Measurements from ENCODE around the gene GPER1.

The GPER1 gene

DNA sequence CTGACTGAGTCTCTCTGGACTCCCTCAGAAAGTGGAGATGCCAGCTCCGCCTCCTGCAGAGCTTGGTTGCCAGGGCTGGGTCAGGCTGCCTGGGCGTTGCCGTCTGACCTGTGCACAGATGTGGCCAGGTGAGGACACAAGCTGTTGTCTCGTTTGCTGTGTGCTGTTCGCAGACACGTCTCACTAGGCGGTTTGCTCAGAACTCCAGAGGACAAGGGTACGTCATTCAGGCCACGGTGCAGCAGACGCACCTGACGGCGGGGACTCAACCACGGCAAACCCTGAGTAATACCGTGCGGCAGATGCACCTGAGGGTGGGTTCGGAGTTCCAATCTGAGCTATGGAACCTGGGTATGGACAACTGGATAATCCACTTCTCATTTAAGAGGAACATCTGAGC, 11.7 kb downstream of the GPER1 start:
- Mint-ChIP-seq H3K4me3 (no peak overlapping the region), H3K27ac (peak overlapping the region; percentile 69), H3K27me3 (ENCODE audit: low read depth, poor library complexity) (peaks cover 6% of the 10 kb centered on the region), H3K36me3 (ENCODE audit: low read depth) (peaks cover 26% of the 10 kb centered on the region), H3K9me3 (peaks cover 14% of the 10 kb centered on the region), H3K4me1 (peaks cover 73% of the 10 kb centered on the region)
- TF ChIP-seq, protein P1, sequence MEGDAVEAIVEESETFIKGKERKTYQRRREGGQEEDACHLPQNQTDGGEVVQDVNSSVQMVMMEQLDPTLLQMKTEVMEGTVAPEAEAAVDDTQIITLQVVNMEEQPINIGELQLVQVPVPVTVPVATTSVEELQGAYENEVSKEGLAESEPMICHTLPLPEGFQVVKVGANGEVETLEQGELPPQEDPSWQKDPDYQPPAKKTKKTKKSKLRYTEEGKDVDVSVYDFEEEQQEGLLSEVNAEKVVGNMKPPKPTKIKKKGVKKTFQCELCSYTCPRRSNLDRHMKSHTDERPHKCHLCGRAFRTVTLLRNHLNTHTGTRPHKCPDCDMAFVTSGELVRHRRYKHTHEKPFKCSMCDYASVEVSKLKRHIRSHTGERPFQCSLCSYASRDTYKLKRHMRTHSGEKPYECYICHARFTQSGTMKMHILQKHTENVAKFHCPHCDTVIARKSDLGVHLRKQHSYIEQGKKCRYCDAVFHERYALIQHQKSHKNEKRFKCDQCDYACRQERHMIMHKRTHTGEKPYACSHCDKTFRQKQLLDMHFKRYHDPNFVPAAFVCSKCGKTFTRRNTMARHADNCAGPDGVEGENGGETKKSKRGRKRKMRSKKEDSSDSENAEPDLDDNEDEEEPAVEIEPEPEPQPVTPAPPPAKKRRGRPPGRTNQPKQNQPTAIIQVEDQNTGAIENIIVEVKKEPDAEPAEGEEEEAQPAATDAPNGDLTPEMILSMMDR (IDR thresholded peaks at IDR 0.05) = no peak
- no peak for DNase-seq

DNA sequence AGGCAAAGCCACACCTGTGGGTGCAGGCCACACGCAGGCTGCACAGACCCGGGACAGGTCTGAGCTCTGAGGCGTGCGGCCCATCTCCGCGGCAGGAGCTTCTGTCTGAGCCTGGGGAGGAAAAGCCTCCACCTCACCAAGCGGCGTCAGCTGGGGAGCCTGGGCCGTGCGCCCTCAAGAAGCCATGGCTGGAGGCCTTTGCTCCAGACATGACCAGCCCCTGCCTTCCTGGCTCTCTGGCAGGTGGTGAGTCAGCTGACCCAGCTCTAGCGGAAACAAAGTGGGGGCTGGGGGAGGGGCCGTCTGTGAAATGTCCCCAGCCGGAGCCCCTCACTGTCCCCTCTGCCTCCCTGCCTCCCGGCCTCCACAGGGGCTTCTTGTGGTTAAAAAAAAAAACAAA, 12.5 kb downstream of the GPER1 start:
- Mint-ChIP-seq H3K27ac (no peak overlapping the region), H3K4me3 (no peak overlapping the region), H3K36me3 (ENCODE audit: low read depth) (peaks cover 25% of the 10 kb centered on the region), H3K27me3 (ENCODE audit: low read depth, poor library complexity) (peaks cover 6% of the 10 kb centered on the region), H3K4me1 (peaks cover 73% of the 10 kb centered on the region), H3K9me3 (peaks cover 14% of the 10 kb centered on the region)
- no peak for DNase-seq
- TF ChIP-seq, protein P1 (IDR thresholded peaks at IDR 0.05) = no peak

DNA sequence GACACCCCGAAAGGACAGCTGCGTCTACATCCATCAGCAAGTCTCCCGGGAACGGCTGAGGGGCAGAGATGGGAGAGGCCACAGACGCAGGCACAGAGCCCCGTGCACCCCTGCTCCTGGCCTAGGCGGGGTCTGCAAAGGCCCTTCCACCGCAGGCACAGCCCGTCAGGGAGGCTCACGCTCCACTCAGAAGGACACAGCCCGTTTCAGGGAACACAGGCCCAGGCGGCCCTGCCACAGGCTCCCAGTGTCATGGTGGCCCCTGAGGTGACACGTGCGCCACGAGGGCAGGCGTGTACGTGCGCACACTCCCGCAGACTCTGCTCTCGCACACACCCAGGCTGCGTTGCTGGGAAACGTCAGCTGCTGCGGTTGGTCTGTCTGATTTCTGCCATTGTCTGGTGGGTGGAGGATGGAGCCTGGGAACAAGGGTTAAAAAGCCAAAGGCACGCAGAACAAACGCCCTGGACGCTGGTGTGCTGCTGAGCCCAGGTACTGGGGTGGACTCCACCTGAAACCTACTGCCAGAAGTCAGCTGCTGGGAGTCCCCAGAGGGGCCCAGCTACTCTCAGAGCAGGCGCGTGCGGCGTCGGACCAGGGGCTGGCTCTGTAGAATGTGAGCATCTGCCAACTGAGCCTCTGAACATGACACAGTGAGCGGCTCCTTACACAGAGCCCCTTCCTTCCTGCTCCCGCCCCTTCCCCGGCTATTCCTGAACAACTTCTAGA, 13.1 kb downstream of the GPER1 start:
- DNase-seq = no peak
- Mint-ChIP-seq H3K4me3 (no peak overlapping the region), H3K36me3 (ENCODE audit: low read depth) (peaks cover 25% of the 10 kb centered on the region), H3K4me1 (peaks cover 73% of the 10 kb centered on the region), H3K27me3 (ENCODE audit: low read depth, poor library complexity) (peaks cover 6% of the 10 kb centered on the region), H3K9me3 (peaks cover 14% of the 10 kb centered on the region), H3K27ac (no peak overlapping the region)
- TF ChIP-seq, protein P1 (IDR thresholded peaks at IDR 0.05) = no peak

DNA sequence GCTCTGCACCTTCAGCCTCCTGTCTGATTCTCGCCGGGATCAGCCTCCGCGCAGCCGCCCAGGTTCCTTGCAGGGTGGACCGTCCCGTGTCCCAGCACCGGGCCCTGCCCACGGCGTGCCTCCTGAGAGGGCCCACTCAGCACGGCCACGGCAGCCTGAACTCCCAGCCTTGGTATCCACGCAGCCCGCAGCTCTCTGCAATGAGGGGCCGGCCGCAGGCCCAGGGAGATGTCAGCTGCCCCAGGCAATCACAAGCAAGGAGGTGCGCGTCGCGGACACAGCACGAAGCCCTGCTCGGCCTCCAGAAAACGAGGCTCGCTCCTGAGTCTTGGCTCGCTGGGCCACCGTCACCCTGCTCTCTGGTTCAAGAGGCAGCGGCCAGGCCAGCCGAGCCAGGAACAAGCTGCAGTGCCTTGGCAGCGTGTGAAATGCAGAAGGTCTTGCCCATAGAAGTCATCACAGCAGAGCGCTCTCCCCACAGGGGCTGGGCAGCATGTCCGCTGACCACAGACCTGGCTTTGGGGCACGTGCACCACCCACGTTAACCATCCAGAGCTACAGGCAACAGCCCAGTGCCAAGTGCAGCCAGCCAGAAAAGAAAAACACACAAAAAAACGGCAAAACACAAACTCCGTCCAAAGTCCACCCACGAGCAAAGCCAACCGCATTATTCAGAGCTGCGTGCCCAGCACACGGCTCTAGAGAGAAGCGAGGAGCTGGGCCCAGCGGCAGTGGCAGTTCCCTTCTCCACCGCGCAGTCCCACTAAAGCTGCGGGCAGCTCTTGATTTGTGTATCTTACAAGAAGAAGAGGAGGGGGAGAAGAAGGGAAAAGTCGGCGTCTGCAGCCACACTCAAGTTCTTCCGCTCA, 13.9 kb downstream of the GPER1 start:
- peaks cover 73% of the 10 kb centered on the region for H3K4me1 Mint-ChIP-seq
- peaks cover 6% of the 10 kb centered on the region for H3K27me3 Mint-ChIP-seq (ENCODE audit: low read depth, poor library complexity)
- no peak overlapping the region for H3K4me3 Mint-ChIP-seq
- H3K9me3 Mint-ChIP-seq = peaks cover 14% of the 10 kb centered on the region
- TF ChIP-seq, protein P1 (IDR thresholded peaks at IDR 0.05) = no peak
- peaks cover 25% of the 10 kb centered on the region for H3K36me3 Mint-ChIP-seq (ENCODE audit: low read depth)
- no peak for DNase-seq
- H3K27ac Mint-ChIP-seq = peak overlapping the region; percentile 97

DNA sequence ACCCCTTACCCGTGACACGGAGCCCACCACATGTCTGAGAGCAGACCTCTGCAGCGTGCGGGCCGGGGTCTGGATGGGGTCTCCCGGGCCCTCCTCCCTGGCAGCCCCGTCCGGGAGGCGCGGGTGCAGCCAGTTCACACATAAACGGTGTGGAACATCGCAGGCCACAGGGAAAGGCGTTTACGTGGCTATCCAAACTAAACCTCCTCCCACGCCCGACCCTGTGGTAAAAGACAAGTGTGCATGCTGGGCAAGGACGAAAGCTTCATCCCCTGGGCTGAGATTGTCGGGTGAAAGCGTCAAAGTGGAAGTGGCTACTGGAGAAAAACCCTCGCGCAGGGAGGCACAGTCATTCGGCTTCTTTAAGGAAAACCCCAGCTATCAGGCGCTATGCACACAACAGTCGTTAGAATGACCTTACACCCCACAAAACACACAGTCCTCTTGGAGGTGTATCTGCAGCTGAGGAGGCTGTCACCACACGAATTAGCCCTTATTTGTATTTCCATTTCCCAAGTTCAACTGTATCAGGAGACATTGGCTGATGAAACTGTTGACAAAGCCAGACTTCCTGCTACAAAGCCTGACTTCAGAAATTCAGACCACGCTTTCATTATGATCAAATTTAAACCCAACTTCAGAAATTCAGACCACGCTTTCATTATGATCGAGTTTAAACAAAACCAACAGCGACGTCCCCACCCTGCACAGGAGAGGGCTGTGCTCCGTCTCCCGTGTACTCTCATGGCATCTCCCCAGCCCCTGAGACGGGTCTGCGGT, 15.3 kb downstream of the GPER1 start:
- Mint-ChIP-seq H3K9me3 (peaks cover 1% of the 10 kb centered on the region), H3K36me3 (ENCODE audit: low read depth) (peaks cover 12% of the 10 kb centered on the region), H3K27ac (no peak overlapping the region), H3K27me3 (ENCODE audit: low read depth, poor library complexity) (no peaks in the 10 kb centered on the region), H3K4me3 (no peak overlapping the region), H3K4me1 (peaks cover 68% of the 10 kb centered on the region)
- TF ChIP-seq, protein P1 (IDR thresholded peaks at IDR 0.05) = no peak
- no peak for DNase-seq

Data from nephron progenitor cell (in vitro differentiated cells).